Suppressor macrophage (primary cell): ENCODE measurements around the gene BPNT1.
A peak's percentile ranks its signal among the peaks of the same experiment; 100 is the strongest.
"Not testable (repeated sequence)": the region's sequence is repeated elsewhere in the genome, so short reads cannot be mapped to it uniquely, and the experiment has no call there.

Experiments used
- DNase-seq, 4 experiments: peaks; one replicate each; pipeline ENCODE4 v3.0.0-alpha.2; 2020 to 2022

BPNT1 gene

DNA sequence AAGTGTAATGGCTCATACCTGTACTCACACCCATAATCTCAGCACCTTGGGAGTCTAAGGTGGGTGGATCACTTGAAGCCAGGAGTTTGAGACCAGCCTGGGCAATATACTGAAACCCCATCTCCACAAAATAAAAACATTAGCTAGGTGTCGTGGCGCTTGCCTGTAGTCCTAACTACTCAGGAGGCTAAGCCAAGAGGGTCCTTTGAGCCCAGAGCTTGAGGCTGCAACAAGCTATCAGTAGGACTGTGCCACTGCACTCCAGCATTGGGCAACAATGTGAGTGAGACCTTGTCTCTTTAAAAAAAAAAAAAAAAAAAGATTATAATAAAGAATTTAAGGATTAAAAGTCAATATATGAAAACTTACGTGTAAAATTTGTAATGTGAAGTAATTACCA lies 11.7 kb downstream of the BPNT1 start:
- no peak for DNase-seq

DNA sequence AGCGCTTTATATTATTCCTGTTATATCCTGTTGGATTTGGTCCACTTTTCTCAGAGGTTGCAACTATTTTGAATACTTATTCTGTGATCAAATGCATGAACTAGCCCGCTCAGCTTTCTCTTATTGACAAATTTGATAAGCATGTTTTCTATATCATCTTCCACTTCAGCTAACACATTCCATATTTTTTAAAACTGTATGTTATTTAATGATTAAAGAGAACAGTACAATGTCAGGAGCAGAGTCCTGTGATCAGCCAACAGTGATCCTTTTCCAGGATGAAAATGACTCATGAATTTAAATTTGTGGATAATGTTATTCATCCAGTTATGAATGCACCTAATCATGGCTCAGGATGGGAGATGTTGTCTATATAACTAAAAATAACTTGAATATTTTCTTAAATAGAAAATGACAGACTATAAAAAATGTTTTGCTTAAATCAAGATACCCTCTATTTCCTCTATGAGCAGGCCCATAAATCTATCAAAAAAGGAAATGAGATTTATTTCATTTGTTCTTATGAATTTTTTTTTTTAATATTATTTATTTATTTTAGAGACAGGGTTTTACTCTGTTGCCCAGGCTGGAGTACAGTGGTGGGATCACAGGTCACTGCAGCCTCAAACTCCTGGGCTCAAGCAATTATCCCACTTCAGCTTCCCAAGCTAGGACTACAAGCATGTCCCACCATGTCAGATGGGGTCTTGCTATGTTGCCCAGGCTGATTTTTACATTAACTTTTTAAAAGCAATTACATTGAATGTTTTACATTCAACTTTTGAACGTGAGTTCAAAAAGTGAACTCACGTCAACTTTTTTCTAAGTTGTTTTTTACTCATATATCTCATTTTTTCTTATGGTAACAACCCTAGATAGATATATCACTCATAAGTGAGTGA lies 12.5 kb downstream of the BPNT1 start:
- no peak for DNase-seq

DNA sequence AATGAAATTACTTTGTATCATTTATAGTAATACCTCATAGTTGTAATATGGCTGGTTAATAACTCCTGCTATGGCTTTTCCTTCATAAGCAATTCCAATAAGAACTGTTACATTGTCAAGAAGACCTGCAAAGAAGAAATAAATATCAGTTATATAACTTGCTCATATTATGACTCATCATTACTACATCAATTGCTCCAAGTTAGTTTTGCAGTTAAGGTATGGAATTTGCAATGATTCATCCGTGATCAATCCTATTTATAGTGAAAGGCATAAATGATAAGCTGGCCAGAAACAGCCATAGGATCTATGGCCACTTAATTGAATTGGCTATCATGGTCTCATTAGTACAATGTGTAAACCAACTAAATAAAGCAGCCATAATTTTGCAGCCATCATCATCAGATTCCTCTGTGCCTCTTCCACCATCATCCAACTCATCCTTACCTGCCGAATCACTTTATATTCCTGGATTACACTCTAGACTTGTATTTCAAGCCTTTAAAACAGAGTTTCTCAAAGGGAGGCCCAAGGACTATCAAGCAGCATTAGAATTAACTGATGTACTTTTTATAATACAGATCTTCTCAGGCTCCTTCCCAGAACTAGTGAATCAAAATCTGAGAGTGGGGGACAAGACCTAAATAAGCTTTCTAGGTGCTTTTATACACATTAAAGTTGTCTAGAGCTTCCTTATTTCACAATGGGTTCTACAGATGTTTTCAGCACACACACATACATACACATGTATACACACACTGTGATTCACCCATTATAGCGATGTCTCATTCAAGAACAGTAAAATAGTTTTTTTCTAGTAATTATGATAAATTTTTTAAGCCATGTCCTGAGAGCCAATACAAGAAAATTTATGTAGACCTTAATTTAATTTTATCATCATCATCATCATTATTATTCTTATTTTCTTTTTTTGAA lies 22.1 kb downstream of the BPNT1 start:
- DNase-seq: no peak

GRCh38 chr1:220062629-220063028 lies 27.0 kb downstream of the BPNT1 start:
- no peak for DNase-seq

DNA sequence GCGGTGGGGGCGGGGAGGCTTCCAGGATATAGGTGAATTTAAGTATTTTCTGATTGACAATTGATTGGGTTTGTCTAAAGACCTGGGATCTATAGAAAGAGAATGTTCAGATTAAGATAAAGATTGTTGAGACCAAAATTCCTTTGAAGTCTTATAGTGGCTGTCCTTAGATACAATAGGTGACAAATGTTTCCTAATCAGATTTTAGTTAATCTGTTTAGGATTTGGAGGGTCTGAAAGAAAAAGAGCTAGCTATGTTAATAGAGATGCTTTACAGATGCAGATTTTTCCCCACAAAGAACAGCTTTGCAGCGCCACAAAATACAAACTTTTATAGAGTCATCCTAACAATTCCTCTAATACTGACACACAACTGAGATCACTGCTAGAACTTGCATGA lies 28.7 kb downstream of the BPNT1 start:
- no peak for DNase-seq

- DNase-seq: no peak
Measured at GRCh38 chr1:220056374-220056773, 33.2 kb downstream of the BPNT1 start.

DNA sequence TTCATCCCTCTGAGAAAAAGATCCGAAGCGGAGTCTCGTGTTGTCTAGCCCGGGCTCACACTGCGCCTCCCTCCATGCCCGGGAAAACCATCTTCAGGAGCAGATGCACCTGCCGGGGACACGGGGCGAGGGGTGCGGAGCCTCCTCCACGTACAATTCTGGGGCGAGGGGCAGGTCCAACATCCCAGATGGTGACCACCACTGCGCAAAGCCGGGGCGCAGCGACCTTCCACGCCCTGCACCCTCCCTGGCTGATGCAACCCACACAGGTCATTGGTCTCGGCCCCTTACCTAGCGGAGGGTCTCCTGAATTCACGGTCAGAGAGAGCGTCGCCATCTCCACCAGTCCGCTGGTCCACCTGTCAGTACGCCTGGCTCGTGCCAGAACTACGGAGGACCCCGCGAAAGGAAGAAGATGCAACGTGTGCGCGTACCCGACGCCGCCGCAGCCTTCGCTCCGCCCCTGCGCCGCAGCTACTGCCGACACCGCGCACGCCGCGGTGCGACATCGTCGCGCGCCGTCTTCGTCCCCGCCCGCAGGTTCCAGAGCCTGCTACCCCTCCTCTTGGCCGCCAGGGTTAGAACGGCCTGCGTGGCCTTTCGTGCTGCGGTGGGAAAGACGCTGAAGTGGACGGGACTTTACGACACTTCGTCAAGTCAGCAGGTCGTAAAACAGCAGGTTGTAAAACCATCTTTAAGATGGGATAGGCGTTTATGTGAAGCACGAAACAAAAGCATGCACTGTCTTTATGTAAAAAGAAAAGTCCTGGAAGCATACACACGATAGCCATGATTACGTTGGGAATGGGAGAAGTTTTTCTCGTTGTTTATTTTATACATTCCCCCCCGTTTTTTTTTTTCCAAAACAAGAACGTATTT lies 43.3 kb downstream of the BPNT1 start, which contains the start of gene EPRS1:
Gene EPRS1 (minus strand): TSS at position 454 of the 879 bp plus-strand sequence. CDS start 117 bp downstream, at position 337.
- peak; percentile 96 to 98 (median 98) for DNase-seq

- DNase-seq: no peak
Measured at GRCh38 chr1:220045356-220046051, 44.1 kb downstream of the BPNT1 start.

- DNase-seq: peak; percentile 24 to 69 (median 60)
Measured at GRCh38 chr1:220044678-220045355, 44.8 kb downstream of the BPNT1 start.

DNA sequence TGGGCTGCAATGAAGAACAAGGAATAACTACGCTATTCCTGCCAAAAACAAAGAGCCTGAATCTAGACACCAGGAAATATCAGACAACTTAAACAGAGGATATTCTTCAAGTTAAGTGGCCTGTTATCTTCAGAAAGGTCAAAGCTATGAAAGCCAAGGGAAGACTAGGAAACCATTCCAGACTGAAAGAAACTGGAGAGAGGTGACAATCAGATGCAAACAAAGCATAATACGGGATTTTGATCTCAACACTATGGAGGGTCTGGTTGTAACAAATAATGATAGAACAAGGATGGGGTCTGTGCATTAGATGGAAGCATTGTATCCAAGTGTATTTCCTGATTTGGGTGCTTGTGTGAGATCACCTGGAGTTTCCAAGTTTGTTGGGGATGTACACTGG lies 45.9 kb downstream of the BPNT1 start:
- DNase-seq: no peak

GRCh38 chr1:220040028-220040596 lies 49.5 kb downstream of the BPNT1 start:
- DNase-seq: no peak

DNA sequence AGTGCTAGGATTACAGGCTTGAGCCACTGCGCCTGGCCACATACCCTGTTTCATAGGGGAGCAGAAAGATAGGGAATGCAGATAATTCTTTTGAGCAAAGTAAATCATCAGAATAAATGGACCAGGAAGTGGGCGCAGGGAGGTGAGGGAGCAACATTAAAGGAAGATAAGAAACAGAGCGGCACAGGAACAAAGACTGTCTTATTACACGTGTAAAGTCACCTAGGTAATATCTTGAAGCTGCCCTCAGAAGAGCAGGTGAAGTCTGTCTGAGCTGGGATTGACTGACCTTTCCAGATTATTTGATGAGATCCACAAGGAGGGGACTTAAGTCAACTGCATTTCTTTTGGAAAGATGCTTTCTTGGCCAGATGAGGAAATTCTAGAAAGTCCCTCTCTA lies 50.9 kb downstream of the BPNT1 start:
- DNase-seq: no peak

GRCh38 chr1:220037810-220038209 lies 51.8 kb downstream of the BPNT1 start:
- not testable (repeated sequence) for DNase-seq

DNA sequence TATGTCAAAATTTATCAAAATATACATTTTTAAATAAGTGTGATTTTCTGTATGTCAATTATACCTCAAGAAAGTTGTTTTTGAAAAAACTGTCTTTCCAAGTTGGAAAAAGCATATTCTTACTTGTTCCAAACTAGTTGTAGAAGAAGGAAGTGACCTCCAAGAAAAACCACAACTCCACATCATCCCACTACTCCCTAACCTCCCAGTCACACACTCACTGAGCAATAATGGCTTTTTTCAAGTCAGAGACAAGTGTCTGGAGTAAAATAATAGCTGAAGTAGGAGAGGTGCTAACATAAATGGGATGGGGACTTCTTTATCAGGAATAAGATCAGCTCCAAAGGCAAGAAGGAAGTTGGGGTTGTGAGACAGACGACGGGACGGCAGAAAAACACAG lies 56.7 kb downstream of the BPNT1 start:
- peak in 2 of 4 experiments; percentile 18 to 36 for DNase-seq

DNA sequence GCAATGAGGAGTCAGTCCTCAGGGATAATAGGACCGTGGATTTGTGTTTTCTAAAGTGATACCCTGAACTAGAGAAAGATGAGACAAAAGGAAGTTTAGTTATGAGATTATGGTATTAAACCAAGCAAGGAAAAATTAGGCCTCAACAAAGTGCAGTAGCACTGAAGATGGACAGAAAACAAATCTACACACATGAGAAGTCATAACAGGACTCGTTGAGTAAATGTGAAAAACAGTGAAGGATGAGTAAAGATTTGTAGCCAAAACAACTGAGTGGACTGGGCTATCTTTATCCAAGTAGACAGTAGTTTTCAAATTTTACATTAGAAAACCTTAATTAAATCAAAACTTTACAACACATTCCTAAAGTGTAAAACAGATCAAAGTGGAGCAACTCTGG lies 58.3 kb downstream of the BPNT1 start:
- no peak for DNase-seq

DNA sequence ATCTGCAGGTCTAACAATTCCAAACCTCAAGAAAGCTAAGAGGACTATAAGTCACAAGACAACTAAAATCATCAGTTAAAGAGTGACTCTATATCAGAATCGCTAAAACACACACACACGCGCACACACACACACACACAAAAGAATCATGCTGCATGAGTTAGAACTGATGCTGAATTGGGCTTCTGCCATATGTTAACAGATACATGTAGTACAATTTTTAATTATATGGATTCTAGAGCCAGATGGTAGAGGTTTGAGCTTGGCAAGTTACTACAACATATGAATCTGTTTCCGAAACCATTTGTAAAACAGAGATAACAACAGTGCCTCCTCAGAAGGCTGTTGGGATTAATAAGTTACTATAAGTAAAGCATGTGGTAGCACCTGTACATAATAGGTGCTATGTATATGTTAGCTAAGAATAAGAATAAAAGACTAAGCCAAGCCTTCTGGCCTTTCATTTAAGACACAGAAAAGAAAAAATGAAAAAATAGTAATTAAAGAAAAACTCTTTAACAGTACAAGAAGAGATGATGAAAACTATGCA lies 61.2 kb downstream of the BPNT1 start:
- no peak for DNase-seq

DNA sequence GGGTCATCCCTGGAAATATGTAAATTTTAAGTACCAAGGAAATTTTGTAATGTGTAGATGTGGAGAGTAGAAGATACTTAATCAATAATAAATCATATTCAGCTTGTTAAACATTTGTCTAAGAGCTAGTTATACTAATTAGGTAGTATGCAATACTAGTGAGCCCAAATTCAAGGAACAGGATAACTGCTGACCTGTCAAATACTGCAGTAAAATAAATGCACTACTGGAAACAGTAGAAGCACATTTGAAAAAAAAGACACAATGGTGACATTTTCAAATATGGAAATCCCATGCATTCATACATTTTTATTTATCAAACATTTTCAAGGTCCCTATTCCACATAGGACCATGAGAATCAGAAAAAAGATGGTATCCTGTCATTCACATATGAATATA lies 70.5 kb downstream of the BPNT1 start:
- no peak for DNase-seq

DNA sequence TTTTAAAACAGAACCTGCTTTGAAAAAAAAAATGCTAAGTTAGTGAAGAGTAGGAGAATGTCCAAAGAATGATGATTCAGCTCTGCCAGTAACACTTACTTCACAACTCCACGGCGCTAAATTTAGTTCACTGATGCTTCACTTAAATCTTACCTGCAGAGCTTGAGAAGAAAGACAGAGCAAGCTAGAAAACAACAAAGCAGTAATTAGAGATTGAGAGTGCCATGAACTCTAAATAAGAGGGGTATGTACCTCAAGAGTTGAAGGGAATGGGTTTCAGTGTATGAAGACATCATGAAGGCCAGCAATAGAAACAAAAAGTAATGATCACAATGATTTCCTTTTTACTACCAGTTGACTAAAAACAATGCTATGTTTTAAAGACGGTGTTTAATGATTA lies 76.1 kb downstream of the BPNT1 start:
- DNase-seq: no peak

DNA sequence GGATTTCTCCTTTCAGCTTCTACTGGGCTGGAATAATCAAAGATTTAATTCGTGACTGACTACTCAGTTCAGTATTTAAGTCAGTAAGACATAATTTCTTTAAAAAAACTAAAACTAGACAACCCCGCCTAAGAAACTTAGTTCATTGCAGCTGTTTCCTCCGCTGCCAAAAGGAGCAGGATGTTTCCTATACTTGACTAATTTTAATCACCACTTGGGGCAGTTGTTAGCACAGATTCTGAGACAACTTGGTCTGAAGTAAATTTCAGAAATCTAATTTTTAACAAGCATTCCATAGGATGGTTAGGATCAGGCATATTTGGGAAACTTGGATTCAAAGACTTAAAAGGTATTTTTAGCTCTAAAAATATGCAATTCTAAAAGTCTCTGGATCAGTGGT lies 77.3 kb downstream of the BPNT1 start:
- DNase-seq: no peak

GRCh38 chr1:220011620-220012019 lies 78.0 kb downstream of the BPNT1 start:
- DNase-seq: no peak
